Caco-2 (cell line): ENCODE data around the gene BRIP1. TPM values are rescaled to one million over a fixed set of nuclear protein-coding genes. Genes with fewer than 3 reads are reported as not detected.

Experiments used
- BruUV-seq: library from RNA; stranded (reverse); fragments of 400-500 nt; replicated peaks from 2 replicates; lab custom pipeline; 2021; lab: Mats Ljungman, UMichigan
- CTCF ChIA-PET: fragments of 300-600 bp; sonication (Branson Sonifier 250); formaldehyde crosslinking; loops from one replicate; lab custom pipeline; 2022; ENCODE audit warnings: antibody characterized with exemption; lab: Charles Lee
- POLR2A ChIA-PET: fragments of 300-600 bp; sonication (Branson Sonifier 250); formaldehyde crosslinking; loops from one replicate; lab custom pipeline; 2022; ENCODE audit warnings: antibody characterized with exemption; lab: Charles Lee
- DNase-seq, 2 experiments: peaks; one replicate each; pipeline versions ENCODE4 v3.0.0 to v3.0.0-alpha.2; 2020 to 2022
- H3K27me3 ChIP-seq: replicated peaks from 2 replicates; pipeline ENCODE4 v1.6.0; 2011; ENCODE audit warnings: low read length; ENCODE audit not compliant: control insufficient read depth, insufficient read depth
- H3K36me3 ChIP-seq: 2 replicates; pipeline ENCODE4 v1.5.1; 2011; ENCODE audit warnings: low read length; ENCODE audit not compliant: control insufficient read depth, insufficient read depth
- H3K4me1 ChIP-seq: fragments of 250-450 bp; sonication (Bioruptor Pico); 2 replicates; pipeline ENCODE4 v1.5.1; 2020; ENCODE audit warnings: mild to moderate bottlenecking
- H3K4me3 ChIP-seq: 2 replicates; pipeline ENCODE4 v1.5.1; 2011; ENCODE audit warnings: low read depth, mild to moderate bottlenecking, control low read depth, low read length
- H3K9me3 ChIP-seq: fragments of 250-450 bp; sonication (Bioruptor Pico); 2 replicates; pipeline ENCODE4 v1.5.1; 2020; ENCODE audit warnings: mild to moderate bottlenecking, moderate library complexity
- H3K27ac Mint-ChIP-seq: one replicate; pipeline ENCODE4 v1.8.0; 2022; ENCODE audit warnings: mixed read lengths; ENCODE audit not compliant: unreplicated experiment
- H3K27me3 Mint-ChIP-seq: one replicate; pipeline ENCODE4 v1.8.0; 2022; ENCODE audit warnings: mixed read lengths; ENCODE audit not compliant: insufficient read depth, unreplicated experiment
- H3K36me3 Mint-ChIP-seq: one replicate; pipeline ENCODE4 v1.8.0; 2022; ENCODE audit warnings: mild to moderate bottlenecking, mixed read lengths; ENCODE audit not compliant: insufficient read depth, unreplicated experiment
- H3K4me1 Mint-ChIP-seq: one replicate; pipeline ENCODE4 v1.8.0; 2022; ENCODE audit warnings: low read depth, mixed read lengths; ENCODE audit not compliant: unreplicated experiment
- H3K4me3 Mint-ChIP-seq: one replicate; pipeline ENCODE4 v1.8.0; 2022; ENCODE audit warnings: mild to moderate bottlenecking, moderate library complexity, mixed read lengths; ENCODE audit not compliant: unreplicated experiment
- H3K9me3 Mint-ChIP-seq: one replicate; pipeline ENCODE4 v1.8.0; 2022; ENCODE audit warnings: mixed read lengths; ENCODE audit not compliant: unreplicated experiment
- intact Hi-C: fragments of 100-400 bp; cut with micrococcal nuclease; formaldehyde crosslinking; loops from one replicate; pipeline ENCODE4 v1.10.0; 2022; ENCODE audit not compliant: unreplicated experiment
- total RNA-seq: library from RNA; stranded (reverse); gene quantifications from 2 replicates; pipeline ENCODE4 v1.2.3, GENCODE V29; 2022
- TF ChIP-seq, protein P1 (sequence below), 2 experiments: fragments of 200-600 bp in 1 of 2; IDR thresholded peaks; 1 replicate in 1 of 2; 2 replicates in 1 of 2; pipeline versions ENCODE4 v1.5.1 to v1.8.0; 2011 to 2022; ENCODE audit warnings: antibody characterized with exemption in 1 of 2, control low read depth in 1 of 2, inconsistent platforms in 1 of 2, low read depth in 1 of 2, low read length in 1 of 2, mild to moderate bottlenecking in 1 of 2, moderate library complexity in 1 of 2; ENCODE audit not compliant: insufficient read depth in 1 of 2, severe bottlenecking in 1 of 2, unreplicated experiment in 1 of 2

Gene BRIP1
- total RNA-seq, 1 experiment from 2014 or later = 18.3 TPM

DNA sequence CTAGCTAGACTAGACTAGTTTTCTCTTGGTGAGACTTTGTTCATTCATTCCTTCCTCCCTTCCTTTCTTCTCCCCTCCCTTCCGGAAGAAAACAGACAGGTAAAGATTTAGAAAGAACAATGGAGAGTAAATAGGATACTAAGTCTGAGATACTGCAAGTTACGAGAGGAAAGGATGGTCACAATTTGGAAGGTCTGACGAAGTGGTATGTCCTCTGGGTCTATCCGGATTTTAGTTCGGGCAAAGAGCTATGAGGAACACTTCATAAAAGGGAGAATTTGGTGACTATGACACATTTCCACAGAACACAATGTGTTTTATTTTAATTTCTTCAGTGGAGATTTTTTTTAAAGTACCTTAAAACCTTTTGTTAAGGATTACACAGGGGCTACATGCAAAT lies 107.7 kb downstream of the BRIP1 start:
- Mint-ChIP-seq H3K4me3 (no peak overlapping the region), H3K9me3 (no peaks in the 10 kb centered on the region)
- intact Hi-C loops = no loop called here

DNA sequence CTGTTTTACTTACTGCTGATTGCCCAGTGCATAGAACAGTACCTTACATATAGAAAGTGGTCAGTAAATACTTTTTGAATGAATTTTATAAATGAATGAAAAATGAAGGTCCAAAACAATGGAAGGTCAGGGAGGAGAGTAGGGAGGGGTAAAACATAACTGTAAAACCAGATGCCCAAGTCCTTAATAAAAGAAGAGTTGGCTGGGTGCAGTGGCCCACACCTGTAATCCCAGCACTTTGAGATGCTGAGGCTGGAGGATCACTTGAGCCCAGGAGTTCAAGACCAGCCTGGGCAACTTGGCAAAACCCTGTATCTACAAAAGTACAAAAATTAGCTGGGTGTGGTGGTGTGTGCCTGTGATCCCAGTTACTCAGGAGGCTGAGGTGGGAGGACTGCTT lies 108.2 kb downstream of the BRIP1 start:
- H3K27me3 Mint-ChIP-seq = no peaks in the 10 kb centered on the region
- TF ChIP-seq, protein P1, sequence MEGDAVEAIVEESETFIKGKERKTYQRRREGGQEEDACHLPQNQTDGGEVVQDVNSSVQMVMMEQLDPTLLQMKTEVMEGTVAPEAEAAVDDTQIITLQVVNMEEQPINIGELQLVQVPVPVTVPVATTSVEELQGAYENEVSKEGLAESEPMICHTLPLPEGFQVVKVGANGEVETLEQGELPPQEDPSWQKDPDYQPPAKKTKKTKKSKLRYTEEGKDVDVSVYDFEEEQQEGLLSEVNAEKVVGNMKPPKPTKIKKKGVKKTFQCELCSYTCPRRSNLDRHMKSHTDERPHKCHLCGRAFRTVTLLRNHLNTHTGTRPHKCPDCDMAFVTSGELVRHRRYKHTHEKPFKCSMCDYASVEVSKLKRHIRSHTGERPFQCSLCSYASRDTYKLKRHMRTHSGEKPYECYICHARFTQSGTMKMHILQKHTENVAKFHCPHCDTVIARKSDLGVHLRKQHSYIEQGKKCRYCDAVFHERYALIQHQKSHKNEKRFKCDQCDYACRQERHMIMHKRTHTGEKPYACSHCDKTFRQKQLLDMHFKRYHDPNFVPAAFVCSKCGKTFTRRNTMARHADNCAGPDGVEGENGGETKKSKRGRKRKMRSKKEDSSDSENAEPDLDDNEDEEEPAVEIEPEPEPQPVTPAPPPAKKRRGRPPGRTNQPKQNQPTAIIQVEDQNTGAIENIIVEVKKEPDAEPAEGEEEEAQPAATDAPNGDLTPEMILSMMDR (IDR thresholded peaks at IDR 0.05; ENCODE audit: insufficient read depth in 1 of 2, low read depth in 1 of 2, low read length in 1 of 2, severe bottlenecking in 1 of 2, unreplicated experiment in 1 of 2) = no peak
- Histone ChIP-seq H3K9me3 (no peaks in the 10 kb centered on the region), H3K36me3 (no peaks in the 10 kb centered on the region; the same call in 1 of the 2 replicates), H3K27me3 (no peaks in the 10 kb centered on the region), H3K4me1 (no peaks in the 10 kb centered on the region), H3K4me3 (no peak overlapping the region)
- no peak overlapping the region for H3K27ac Mint-ChIP-seq
- BruUV-seq = no TSS peak
- intact Hi-C loops = no loop called here
- H3K9me3 Mint-ChIP-seq = no peaks in the 10 kb centered on the region
- no peak overlapping the region for H3K4me3 Mint-ChIP-seq
- H3K36me3 Mint-ChIP-seq = peaks cover 5% of the 10 kb centered on the region
- no peaks in the 10 kb centered on the region for H3K4me1 Mint-ChIP-seq
- ChIA-PET CTCF (no interaction called here), POLR2A (interaction anchor here (0.6 kb wide), 1 partner anchor 333 kb away, joined by 4 read pairs; no protein-coding TSS in a partner anchor)
- no peak for DNase-seq

More for the DNA sequence above, 107.7 kb downstream of the BRIP1 start:
- no peak for DNase-seq
- no peaks in the 10 kb centered on the region for H3K27me3 ChIP-seq
- no TSS peak for BruUV-seq
- Mint-ChIP-seq H3K4me1 (no peaks in the 10 kb centered on the region), H3K27me3 (no peaks in the 10 kb centered on the region), H3K36me3 (peaks cover 9% of the 10 kb centered on the region), H3K27ac (no peak overlapping the region)
- H3K4me3 ChIP-seq = no peak overlapping the region
- H3K36me3 ChIP-seq = no peaks in the 10 kb centered on the region; the same call in 1 of the 2 replicates
- TF ChIP-seq, protein P1 (IDR thresholded peaks at IDR 0.05; ENCODE audit: insufficient read depth in 1 of 2, low read depth in 1 of 2, low read length in 1 of 2, severe bottlenecking in 1 of 2, unreplicated experiment in 1 of 2) = no peak
- no peaks in the 10 kb centered on the region for H3K4me1 ChIP-seq
- POLR2A ChIA-PET = interaction anchor here (0.6 kb wide), 1 partner anchor 332 kb away, joined by 4 read pairs; no protein-coding TSS in a partner anchor
- H3K9me3 ChIP-seq = no peaks in the 10 kb centered on the region
- CTCF ChIA-PET = no interaction called here

DNA sequence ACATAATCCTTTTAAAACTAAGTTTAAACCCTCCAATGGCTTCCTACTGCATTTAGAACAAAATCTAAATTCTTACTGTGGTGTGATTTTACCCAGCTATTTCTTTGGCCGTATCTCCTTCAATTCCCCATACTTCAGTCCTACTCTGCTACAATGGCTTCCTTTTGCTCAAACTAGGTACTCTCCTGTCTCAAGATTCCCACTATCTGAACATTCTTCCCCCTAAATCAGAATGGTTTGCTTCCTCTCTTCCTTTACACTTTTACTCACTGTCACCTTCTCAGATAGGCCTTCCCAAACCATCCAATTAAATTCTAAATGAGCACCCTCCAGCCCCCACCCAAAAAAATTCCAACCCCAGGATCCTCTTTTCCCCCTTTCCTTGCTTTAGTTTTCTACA lies 109.2 kb downstream of the BRIP1 start:
- Mint-ChIP-seq H3K27ac (no peak overlapping the region), H3K36me3 (peaks cover 8% of the 10 kb centered on the region), H3K9me3 (peaks cover 4% of the 10 kb centered on the region), H3K4me3 (no peak overlapping the region), H3K4me1 (no peaks in the 10 kb centered on the region), H3K27me3 (no peaks in the 10 kb centered on the region)
- no peak for DNase-seq
- H3K4me3 ChIP-seq = no peak overlapping the region
- intact Hi-C loops = no loop called here
- BruUV-seq = no TSS peak
- ChIA-PET POLR2A (no interaction called here), CTCF (no interaction called here)
- TF ChIP-seq, protein P1 (IDR thresholded peaks at IDR 0.05; ENCODE audit: insufficient read depth in 1 of 2, low read depth in 1 of 2, low read length in 1 of 2, severe bottlenecking in 1 of 2, unreplicated experiment in 1 of 2) = no peak
- no peaks in the 10 kb centered on the region; the same call in 1 of the 2 replicates for H3K36me3 ChIP-seq
- H3K4me1 ChIP-seq = no peaks in the 10 kb centered on the region
- H3K9me3 ChIP-seq = no peaks in the 10 kb centered on the region; the same call in 1 of the 2 replicates
- no peaks in the 10 kb centered on the region for H3K27me3 ChIP-seq
